ENCODE results near the gene SLC17A5.
"Not testable (repeated sequence)": the region's sequence is repeated elsewhere in the genome, so short reads cannot be mapped to it uniquely, and the experiment has no call there.

The SLC17A5 gene

DNA sequence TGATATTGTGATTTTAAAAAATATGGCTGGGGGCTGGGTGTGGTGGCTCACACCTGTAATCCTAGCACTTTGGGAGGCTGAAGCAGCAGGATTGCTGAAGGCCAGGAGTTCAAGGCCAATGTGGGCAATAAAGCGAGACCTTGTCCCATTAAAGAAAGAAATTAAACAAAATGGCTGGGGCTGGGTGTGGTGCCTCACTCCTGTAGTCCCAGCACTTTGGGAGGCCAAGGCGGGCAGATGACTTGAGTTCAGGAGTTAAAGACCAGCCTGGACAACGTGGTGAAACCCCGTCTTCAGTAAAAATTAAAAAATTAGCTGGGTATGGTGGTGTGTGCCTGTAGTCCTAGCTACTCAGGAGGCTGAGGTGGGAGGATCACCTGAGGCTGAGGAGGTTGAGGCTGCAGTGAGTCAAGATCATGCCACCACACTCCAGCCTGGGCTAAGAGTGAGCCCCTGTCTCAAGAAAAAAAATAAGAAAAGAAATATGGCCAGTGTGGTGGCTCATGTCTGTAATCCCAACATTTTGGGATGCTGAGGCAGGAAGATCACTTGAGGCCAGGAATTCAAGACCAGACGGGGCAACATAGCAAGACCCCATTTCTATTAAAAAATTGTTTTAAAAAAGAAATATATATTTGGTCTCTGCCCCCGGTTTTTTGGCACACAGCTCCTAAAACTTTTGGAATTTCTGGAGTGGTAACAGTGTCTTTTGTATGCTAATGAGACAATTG lies 39.8 kb downstream of the SLC17A5 start:
- DNase-seq, result no peak

DNA sequence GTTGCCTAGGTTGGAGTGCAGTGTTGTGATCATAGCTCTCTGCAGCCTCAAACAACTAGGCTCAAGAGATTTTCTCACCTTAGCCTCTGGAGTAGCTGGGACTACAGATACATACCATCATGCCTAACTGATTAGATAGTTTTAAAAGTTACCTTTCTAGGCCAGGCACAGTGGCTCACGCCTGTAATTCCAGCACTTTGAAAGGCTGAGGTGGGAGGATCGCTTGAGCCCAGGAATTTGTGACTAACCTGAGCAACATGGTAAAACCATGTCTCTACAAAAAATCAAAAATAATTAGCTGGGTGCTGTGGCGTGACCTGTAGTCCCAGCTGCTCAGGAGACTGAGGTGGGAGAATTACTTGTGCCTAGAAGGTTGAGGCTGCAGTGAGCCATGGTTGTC lies 41.2 kb downstream of the SLC17A5 start:
- DNase-seq, result no peak

DNA sequence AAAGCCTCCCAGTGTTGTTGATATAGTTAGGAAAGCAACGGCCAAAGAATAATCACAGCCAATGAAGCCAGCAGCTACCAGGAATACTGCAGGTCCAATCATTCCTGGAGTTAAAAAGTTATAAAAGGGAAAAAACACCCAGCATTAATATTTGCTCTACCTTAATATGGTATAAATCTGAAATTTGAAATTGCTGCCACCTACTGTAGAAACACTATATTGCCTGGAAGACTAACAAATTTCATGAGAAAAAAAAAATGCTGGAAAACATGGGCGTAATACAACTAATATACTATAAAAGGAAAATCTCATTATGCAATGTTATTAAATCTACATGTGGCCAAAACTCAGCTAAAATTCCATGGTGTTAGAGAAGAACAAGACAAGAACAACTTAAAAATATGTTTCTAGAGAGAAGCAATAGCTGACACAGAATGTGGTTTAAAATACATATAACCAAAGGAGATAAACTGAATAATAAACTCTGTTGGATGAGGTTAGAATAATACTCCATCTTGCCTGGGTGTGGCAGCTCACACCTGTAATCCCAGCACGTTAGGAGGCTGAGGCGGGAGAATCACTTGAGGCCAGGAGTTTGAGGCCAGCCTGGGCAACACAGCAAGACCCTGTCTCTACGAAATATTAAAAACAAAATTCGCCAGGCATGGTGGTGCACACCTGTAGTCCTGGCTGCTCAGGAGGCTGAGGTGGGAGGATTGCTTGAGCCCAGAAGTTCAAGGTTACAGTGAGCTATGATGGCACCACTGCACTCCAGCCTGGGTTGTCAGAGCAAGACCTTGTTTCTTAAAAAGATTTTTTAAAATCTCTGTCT lies 43.1 kb downstream of the SLC17A5 start:
- DNase-seq, result peak; percentile 70

DNA sequence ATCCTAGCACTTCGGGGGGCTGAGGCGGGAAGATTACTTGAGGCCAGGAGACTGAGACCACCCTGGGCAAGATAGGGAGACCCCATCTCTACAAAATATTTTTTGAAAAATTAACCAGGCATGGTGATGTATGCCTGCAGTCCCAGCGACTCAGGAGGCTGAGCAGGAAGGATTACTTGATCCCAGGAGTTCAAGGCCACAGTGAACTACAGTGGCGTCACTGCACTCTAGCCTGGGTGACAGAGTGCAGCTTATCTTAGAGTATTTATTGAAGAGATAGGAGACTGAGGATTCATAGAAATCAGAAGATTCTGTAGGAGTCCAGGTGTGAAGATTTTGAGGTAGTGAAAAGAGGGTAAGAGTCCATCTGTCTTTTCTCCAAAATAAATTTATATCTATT lies 45.0 kb downstream of the SLC17A5 start:
- DNase-seq, result no peak

DNA sequence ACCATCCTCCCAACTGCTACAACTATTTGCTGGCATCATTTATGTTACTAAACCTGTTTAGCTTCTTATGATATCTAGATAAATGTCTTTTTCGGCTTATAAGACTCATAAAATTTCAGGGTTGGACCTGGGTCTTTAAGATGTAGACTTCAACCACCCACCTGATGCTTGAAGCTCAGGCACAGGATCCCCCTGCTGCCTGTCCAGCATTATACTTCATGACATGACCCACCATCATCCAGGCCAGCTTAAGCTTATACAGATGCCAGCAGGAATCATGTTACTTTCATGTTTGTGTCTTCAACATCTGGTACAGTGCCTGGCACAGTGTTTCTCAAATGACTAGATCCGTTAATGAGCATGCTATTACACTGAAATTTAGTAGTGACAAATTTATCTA lies 47.4 kb downstream of the SLC17A5 start:
- no peak for DNase-seq

DNA sequence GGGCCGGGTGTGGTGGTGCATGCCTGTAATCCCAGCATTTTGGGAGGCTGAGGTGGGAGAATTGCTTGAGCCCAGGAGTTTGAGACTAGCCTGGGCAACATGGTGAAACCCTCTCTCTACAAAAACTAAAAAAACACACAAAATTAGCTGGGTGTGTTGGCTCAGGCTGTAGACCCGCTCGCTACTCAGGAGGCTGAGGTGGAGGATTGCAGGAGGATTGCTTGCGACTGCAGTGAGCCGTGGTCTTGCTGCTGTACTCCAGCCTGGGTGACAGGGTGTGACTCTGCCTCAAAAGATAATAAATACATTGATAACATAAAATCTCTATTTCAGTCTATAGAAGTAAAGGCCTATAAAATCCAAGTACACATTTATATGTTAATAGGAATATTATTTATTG lies 49.3 kb downstream of the SLC17A5 start:
- DNase-seq, result no peak

DNA sequence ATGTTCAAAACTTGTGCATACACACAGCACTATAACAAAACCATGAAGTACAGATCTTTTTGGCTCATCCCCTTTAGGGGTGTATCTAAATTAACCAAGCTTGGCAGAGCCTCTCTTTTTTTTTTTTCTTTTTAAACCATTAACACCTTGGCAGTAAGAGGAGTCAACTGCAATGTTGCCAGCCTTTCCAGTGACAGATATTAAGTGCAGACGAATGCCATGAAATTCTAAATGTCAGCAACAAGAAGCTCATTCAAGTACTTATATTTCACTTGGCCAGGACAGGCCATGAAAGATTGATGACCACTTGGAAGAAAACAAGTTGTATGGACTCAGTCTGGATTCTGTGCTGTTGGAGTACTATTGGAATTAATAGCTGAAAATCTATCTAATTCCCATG lies 49.8 kb downstream of the SLC17A5 start:
- DNase-seq, result no peak

DNA sequence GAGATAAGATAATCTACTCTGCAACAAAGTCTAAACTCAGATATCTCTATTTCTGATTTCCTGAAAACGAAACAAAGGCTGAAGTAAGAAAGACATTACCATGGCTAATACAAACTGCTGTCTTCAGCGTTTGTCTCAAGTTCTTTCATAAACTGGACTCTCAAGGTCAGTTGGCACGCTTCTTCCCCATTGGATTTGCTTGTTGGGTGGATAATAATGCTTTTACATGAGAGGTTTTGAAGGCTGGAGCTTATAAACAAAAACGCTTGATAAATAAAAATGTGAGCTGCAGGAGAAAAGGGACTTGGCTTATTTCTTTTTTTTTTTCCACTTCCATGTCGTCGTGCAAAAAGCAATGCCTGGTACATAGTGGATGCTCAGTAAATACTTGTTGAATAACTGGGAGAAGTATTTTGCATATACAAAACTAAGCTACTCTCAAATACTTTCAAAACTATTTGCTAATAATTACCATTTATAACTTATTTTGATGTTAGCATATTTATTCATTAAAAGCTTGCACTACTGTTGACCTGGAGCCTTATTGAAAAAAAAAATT lies 67.3 kb downstream of the SLC17A5 start:
- peak; percentile 49 for DNase-seq

DNA sequence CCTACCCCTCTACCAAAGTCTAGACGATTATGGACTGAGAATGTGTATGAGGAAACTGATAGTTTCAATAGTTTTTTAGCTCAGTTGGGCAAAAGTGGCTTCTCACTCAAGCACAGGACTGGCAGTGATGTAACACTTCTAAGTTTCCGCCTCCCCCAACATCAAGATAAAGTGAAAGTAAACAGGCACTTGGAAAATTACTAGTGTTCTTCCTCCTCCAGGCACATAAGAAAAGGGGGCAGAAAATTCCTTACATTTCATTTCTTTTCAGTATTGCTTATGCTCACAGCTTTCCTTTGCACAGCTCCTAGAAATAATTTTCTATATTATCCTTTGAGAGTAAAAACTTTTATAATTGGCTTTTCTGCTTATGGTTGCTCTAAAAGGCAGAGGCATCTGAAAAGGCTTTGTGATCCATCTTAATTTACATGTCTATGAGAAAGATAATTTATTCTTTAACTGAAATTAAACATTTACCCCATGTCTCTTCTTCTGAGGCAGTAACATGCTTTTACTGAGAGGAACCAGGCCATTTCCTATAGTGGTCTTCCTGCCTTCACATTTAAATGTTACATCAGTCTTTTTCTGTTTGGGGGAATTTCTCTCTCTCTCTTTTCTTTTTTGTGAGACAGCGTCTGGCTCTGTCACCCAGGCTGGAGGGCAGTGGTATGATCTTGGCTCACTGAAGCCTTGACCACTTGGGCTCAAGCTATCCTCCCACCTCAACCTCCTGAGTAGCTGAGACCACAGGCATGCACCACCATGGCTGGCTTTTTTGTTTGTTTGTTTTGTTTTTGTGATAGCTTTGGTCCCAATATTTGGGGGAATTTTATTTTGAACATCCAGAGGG lies 68.0 kb downstream of the SLC17A5 start:
- peak; percentile 89 for DNase-seq

DNA sequence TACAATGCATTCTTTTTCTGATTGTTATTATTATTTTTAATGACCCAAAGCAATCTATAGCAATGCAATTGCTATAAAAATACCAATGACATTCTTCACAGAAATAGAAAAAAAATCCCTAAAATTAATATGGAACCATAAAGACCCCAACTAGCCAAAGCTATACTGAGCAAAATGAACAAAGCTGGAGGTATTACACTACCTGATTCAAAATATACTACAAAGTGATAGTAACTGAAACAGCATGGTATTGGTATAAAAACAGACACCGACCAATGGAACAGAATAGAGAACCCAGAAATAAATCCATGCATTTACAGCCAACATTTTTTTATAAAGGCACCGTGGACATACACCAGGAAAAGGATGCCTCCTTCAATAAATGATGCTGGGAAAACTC lies 72.5 kb downstream of the SLC17A5 start:
- DNase-seq, result no peak

DNA sequence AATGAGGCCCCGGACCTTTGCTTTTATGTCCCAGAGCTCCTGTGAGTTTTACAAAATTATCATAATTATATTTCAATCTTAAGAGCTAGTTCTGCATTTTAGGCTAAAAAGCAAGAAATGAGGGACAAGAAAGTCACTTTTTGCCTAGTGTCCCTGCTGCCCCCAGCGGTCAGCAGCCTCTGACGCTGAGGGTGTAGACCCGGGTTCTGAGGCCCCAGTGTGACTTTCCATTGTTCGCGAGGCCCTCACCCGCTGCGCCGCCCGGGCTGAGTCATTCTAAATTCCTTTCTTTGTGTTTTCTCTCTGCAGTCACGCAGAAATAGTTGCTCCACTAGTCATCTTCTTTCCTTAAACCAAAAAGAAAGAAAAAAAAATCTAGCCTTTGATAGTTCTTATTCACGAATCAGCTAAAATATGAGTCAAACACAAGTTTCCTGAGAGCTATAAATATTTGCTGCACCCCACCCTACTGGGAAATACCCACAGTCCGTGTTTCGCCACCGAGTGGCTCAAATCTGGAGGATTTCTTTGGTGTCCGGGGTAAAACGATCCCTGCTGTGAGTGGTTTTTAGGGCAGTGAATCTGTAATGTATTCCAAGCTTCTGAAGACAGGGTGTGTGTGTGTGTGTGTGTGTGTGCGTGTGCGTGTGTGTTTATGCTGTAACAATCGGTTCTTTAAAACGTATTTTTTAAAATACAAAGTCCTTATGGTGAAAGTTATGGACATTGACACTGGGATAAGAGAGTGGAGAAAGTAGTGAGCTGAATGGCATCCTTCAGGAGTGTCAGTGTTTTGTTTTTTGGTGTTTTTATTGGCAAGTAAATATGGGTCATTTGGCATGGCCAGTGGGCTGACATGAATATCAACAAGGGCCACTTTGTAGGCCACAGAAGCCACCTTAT lies 73.3 kb downstream of the SLC17A5 start:
- peak; percentile 76 for DNase-seq

DNA sequence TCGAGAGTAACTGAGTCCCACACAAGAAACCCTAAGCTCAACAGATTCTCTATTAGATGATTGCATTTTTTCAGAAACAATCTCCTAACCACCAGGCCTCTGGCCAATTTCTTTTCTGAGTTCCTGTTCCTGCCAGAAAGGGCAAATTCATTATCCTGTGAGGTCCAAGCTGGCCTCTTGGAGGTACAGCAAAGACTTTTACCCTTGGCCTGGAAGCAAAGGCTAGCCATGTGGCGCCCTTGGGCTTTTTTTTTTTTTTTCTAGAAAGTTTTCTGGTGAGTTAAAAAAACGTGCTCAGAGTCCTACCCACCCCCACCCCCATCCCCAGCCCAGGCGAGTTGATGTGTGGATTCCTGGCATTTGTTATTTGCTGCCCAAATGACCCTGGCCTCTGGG lies 73.9 kb downstream of the SLC17A5 start:
- DNase-seq, result peak; percentile 30

DNA sequence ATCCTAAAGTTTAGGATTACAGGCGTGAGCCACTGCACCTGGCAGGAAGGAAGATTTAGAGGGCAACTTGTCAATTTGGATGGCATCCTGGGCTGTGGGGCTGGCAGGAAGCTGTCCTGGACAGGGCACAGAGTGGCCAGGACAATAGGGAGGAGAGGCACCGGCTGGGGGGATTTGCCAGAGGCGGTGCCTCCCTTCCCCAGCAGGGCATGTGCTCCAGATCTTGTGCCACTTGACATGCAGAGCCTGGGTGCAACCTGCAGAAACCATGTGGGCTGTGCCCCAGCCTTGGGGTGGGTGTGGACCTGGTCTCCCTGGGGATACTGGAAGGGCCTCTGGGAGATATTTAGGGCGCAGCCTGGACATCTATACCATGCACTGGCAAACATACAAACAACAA lies 74.4 kb downstream of the SLC17A5 start:
- peak; percentile 29 for DNase-seq

DNA sequence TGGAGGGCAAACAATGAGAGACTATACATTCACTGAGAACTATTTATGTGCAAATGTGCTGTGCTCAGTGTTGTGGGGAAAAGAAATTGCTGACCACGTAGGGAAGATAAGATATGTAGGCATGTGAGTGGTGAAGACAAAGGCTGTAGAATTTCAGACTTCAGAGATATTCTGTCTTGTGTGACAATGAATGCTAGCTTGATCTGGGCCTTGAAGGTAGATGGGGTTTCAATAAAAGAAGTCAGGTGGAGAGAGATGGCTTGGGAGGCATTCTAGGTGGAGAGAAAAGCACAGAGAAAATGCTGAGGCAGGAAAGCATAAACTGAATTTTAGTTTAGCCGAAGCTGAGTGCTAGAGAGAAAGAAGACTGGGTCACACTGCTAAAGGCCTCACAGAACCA lies 76.1 kb downstream of the SLC17A5 start:
- DNase-seq, result peak; percentile 13

DNA sequence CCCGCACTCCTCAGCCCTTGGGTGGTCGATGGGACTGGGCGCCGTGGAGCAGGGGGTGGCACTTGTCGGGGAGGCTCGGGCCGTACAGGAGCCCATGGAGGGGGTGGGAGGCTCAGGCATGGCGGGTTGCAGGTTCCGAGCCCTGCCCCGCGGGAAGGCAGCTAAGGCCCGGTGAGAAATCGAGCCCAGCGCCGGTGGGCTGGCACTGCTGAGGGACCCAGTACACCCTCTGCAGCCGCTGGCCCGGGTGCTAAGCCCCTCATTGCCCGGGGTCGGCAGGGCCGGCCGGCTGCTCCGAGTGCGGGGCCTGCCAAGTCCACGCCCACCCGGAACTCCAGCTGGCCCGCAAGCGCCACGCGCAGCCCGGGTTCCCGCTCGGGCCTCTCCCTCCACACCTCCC lies 81.3 kb downstream of the SLC17A5 start:
- DNase-seq, result not testable (repeated sequence)

DNA sequence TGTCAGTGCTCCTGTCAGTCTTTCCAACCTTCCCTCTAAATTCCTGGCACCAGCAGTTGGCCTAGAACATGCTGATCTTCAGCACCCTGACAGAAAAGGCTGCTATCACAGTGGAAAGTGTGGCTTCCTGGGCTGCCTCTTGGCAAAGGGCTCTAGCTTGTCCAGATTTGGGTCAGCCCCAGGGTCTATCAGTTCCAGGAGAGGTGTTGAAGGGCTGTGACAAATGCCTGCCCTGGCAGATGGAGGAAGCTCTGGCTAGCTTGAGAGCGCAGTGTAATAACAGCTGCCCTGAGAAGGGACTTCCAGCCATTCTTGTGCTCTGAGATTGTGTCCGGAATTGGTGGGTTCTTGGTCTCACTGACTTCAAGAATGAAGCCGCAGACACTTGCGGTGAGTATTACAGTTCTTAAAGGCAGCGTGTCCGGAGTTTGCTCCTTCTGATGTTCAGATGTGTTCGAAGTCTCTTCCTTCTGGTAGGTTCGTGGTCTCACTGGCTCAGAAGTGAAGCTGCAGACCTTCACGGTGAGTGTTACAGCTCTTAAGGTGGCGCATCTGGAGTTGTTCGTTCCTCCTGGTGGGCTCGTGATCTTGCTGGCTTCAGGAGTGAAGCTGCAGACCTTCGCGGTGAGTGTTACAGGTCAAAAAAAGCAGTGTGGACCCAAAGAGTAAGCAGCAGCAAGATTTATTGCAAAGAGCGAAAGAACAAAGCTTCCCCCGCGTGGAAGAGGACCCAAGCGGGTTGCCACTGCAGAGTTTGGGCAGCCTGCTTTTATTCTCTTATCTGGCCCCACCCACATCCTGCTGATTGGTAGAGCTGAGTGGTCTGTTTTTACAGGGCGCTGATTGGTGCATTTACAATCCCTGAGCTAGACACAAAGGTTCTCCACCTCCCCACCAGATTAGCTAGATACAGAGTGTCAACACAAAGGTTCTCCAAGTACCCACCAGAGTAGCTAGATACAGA lies 82.3 kb downstream of the SLC17A5 start:
- DNase-seq, result not testable (repeated sequence)

DNA sequence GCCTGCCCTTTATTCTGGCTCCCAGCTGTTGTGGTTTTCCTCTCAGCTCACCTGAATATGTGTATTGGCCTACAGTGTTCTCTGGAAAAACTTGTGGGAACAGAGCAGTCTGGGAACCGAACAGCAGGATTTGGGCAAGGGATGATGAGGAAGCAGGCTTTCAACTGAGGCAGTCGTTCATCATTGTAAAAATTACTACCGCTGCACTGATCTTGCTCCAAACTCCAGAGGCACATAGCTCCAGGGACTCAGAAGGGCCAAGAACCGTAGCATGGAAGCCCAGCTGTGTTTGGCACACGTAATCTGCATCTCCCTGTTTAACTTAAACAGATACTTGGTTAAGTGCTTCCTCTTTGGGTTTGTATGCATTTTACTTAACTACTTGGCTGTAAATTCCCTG lies 84.7 kb downstream of the SLC17A5 start:
- DNase-seq, result no peak

DNA sequence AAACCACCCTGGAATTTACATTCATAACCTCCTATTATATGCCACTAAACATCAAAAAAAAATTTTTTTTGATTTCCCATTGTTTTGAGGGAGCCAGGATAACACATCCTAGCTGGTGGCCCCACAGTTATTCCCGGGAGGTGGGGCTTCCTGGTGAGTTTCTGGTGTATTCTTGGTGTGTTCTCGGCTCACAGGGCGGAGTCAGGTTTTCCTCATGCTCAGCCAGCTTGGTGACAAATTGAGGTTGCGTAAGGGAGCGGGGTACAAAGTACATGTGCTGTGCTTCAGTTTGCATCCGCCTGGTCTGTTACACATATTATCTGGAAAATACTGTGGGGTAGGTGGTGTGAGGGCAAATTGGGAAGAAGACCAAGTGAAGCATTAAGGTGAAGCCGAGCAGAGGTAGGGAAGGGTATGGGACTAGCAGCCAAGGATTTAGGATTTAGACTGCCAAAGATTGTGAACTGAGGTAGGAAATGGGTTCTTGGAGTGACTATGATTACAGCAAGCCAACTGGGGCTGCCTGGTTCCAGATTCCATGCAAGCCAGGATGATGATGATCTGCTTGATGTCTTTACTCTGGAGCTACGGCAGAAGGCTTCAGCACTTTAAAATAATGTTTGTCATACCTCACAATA lies 86.7 kb downstream of the SLC17A5 start:
- no peak for DNase-seq

DNA sequence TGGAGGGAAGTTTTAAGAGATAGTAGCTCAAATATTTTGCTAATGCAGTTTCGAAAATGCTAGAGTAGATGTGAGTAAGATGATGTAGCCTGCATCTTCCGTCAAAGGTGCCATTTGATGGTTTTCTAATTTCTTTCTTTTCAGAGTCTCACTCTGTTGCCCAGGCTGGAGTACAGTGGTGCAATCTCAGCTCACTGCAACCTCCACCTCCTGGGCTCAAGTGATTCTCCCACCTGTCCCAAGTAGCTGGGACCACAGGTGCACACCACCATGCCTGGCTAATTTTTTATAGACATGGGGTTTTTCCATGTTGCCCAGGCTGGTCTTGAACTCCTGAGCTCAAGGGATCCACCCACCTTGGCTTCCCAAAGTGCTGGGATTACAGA lies 87.3 kb downstream of the SLC17A5 start:
- DNase-seq, result not testable (repeated sequence)

DNA sequence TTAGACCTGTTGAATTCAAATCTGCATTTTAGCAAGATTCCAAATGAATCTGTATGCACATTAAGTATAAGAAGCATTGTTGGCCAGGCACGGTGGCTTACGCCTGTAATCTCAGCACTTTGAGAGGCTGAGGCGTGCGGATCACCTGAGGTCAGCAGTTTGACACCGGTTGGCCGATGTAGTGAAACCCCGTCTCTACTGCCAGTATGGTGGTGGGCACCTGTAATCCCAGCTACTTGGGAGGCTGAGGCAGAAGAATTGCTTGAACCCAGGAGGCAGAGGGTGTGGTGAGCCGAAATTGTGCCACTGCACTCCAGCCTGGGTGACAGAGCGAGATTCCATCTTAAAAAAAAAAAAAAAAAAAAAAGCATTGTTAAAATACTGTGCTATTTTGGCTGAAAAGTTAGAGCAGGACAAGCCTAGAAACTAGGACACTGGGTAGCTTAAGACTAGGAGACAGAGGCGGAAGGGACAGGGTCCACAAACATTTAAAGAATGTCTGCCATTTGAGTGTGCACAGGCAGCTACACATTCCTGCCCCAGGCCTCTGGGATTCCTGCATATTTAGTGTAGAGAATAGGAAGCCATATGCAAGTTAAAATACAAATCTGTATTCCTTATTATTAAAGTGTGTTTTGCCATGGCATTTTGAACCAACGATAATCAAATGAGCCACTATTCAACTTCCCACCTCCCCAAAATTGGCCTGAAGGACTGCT lies 87.9 kb downstream of the SLC17A5 start:
- no peak for DNase-seq
